ENCODE data around the gene PLA2G5.
"Not testable (repeated sequence)": the region's sequence is repeated elsewhere in the genome, so short reads cannot be mapped to it uniquely, and the experiment has no call there.

PLA2G5 gene, protein sequence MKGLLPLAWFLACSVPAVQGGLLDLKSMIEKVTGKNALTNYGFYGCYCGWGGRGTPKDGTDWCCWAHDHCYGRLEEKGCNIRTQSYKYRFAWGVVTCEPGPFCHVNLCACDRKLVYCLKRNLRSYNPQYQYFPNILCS

DNA sequence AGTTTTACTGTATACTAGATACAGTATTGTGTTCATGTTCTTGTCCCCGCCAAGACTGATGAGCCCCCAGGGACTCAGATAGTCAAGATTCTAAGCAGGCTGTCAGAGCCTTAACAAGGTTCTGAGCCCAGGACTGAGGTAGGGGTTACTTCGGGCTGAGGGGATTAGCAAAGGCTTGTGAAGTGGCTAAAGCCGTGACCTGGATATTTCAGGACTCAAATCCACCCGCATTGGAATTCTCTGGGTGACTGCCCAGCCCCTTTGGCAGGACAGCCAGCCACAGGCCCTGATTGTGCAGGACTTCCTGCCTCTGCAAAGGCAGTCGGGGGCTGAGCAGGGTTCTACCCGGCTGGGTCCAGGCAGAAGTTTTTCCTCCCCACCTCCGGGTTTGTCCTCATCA, at the start of gene PLA2G5:
Gene PLA2G5, plus strand, starts transcription at position 321 of the 400 bp plus-strand sequence. CDS start 14,637 bp downstream, outside the sequence.
- no peaks in the 10 kb centered on the region for H3K27me3 ChIP-seq (replicated peaks; ENCODE audit: control insufficient read depth, insufficient read depth, low read length)
- peak within 1 kb of the TSS; percentile 65 for H3K4me3 ChIP-seq (ENCODE audit: low read length)
- no peaks in the 10 kb centered on the region for H3K36me3 ChIP-seq (ENCODE audit: control insufficient read depth, insufficient read depth, low read length, severe bottlenecking)
- no peaks in the 10 kb centered on the region for H3K9me3 ChIP-seq (ENCODE audit: control insufficient read depth, low read length)
- H3K9ac ChIP-seq (ENCODE audit: low read length), result peak within 1 kb of the TSS; percentile 65
- peaks cover 42% of the 10 kb centered on the region for H3K4me1 ChIP-seq (ENCODE audit: control insufficient read depth, insufficient read depth, low read length)
- peak; percentile 9 for DNase-seq (ENCODE audit: low read depth)

DNA sequence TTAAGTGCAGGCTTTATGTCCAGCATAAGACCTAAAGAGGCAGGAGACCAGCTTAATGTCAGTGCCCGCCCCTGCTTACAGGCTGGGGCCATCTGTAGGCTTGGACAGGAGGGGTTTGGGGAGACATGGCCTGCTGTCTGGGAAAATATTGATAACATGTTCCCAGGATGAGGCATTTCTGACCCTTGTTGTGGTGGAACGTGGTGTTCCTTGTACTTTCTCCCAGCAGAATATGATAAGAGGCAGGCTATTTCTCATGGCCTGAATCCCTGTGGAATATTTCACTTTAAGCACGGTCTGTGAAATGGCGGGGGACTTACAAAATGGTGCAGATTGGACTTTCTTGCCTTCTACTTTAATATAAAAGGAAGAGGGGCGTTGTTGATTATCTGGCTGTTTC, 41.9 kb upstream of the PLA2G5 start:
- Histone ChIP-seq H3K36me3 (ENCODE audit: control insufficient read depth, insufficient read depth, low read length, severe bottlenecking) (no peaks in the 10 kb centered on the region), H3K4me1 (ENCODE audit: control insufficient read depth, insufficient read depth, low read length) (no peaks in the 10 kb centered on the region), H3K9ac (ENCODE audit: low read length) (no peak overlapping the region), H3K9me3 (ENCODE audit: control insufficient read depth, low read length) (peaks cover 17% of the 10 kb centered on the region), H3K4me3 (ENCODE audit: low read length) (no peak overlapping the region), H3K27me3 (replicated peaks; ENCODE audit: control insufficient read depth, insufficient read depth, low read length) (peaks cover 20% of the 10 kb centered on the region)
- DNase-seq (ENCODE audit: low read depth), result no peak

DNA sequence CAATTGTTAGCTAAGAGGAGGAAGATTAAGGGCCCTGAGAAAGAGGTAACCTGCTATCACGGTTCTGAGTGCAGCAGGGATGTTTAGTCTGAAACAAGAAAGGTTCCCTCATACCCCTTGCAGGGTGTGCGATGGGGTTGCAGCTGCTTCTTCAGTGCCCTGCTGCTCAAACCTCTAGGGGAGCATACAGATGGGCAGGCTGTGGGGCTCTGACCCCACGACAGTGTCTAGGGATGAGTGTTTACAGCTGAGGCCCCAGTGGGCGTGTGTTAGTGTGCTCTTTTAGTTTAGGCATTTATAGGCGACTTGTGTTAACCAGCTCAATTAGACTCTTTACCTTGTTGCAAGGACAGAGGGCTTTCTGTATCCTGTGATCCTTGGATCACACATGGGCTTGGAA, 41.3 kb upstream of the PLA2G5 start:
- DNase-seq (ENCODE audit: low read depth), result no peak
- Histone ChIP-seq H3K4me3 (ENCODE audit: low read length) (no peak overlapping the region), H3K9me3 (ENCODE audit: control insufficient read depth, low read length) (peaks cover 13% of the 10 kb centered on the region), H3K4me1 (ENCODE audit: control insufficient read depth, insufficient read depth, low read length) (no peaks in the 10 kb centered on the region), H3K9ac (ENCODE audit: low read length) (no peak overlapping the region), H3K36me3 (ENCODE audit: control insufficient read depth, insufficient read depth, low read length, severe bottlenecking) (no peaks in the 10 kb centered on the region), H3K27me3 (replicated peaks; ENCODE audit: control insufficient read depth, insufficient read depth, low read length) (peaks cover 20% of the 10 kb centered on the region)

DNA sequence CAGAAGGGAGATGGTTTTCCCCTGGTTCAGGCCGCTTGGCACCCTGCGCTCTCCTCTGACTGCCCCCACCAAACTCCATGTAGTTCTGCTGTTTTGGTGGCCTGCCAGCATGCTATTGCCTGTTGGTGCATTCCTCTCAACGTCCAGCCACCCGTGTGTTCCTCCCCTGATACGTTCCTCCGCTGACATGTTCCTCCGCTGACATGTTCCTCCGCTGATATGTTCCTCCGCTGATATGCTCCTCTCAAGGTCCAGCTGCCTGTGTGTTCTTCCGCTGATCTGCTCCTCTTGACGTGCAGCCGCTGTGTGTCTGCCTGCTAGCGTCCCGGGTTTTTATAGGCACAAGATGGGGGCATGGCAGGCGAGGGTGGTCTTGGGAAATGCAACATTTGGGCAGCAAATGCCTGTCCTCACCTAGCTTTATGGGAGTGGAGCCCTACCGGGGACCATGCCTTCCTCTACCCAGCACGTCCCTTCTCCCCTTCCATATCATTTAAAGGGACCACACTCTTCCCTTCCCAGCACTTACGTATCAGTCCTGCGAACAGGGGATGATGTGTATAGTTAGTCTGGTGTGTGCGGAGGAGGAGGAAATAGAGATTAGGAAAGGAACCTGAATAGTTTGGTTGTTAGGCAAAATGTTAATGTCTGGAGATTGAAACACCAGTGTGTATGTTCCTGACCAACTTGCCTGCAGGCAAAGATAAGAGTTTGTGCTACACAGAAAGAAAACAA, 40.6 kb upstream of the PLA2G5 start:
- Histone ChIP-seq H3K4me1 (ENCODE audit: control insufficient read depth, insufficient read depth, low read length) (no peaks in the 10 kb centered on the region), H3K4me3 (ENCODE audit: low read length) (no peak overlapping the region), H3K27me3 (replicated peaks; ENCODE audit: control insufficient read depth, insufficient read depth, low read length) (peaks cover 20% of the 10 kb centered on the region), H3K9me3 (ENCODE audit: control insufficient read depth, low read length) (peaks cover 7% of the 10 kb centered on the region), H3K9ac (ENCODE audit: low read length) (no peak overlapping the region), H3K36me3 (ENCODE audit: control insufficient read depth, insufficient read depth, low read length, severe bottlenecking) (no peaks in the 10 kb centered on the region)
- DNase-seq (ENCODE audit: low read depth), result no peak

DNA sequence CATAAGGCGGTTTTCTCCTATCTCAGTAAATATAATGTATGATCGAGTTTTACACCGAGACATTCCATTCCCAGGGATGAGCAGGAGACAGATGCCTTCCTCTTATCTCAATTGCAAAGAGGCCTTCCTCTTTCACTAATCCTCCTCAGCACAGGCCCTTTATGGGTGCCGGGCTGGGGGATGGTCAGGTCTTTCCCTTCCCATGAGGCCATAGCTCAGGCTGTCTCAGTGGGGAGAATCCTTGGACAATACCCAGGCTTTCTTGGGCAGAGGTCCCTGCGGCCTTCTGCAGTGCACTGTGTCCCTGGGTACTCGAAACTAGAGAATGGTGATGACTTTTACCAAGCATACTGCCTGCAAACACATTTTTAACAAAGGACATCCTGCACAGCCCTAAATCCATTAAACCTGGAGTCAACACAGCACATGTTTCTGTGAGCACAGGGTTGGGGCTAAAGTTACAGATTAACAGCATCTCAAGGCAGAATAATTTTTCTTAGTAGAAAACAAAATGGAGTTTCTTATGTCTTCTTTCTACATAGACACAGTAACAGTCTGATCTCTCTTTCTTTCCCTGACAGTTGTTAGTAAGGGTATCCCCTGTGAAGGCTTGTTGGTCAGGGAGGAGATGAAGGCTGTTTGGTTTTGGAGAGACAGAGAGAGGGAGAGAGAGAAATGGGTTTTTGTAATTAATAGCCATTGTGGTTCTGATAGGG, 39.4 kb upstream of the PLA2G5 start:
- H3K36me3 ChIP-seq (ENCODE audit: control insufficient read depth, insufficient read depth, low read length, severe bottlenecking); DNase-seq (ENCODE audit: low read depth); H3K4me1 ChIP-seq (ENCODE audit: control insufficient read depth, insufficient read depth, low read length); H3K4me3 ChIP-seq (ENCODE audit: low read length); H3K9ac ChIP-seq (ENCODE audit: low read length): not testable (repeated sequence)
- Histone ChIP-seq H3K9me3 (ENCODE audit: control insufficient read depth, low read length) (peaks cover 16% of the 10 kb centered on the region), H3K27me3 (replicated peaks; ENCODE audit: control insufficient read depth, insufficient read depth, low read length) (peaks cover 20% of the 10 kb centered on the region)

DNA sequence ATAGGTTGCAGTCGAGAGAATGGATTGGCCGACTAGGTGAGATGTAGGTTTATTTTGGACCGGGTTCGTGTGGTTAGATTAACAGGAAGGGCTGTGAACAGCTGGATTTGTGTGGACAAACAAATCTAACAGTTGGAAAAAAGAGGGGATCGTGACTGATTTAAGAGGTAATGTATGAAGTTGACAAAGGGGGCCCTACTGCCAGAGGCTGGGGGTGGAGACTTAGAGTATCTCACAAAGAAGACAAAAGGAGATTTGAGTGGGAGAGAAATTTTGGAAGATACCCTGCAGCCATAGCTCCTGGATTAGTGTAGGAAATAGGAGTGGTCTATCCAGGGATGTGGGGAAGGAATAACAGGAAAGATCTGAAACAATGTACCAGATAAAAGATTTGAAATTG, 38.8 kb upstream of the PLA2G5 start:
- Histone ChIP-seq H3K27me3 (replicated peaks; ENCODE audit: control insufficient read depth, insufficient read depth, low read length) (peaks cover 20% of the 10 kb centered on the region), H3K9me3 (ENCODE audit: control insufficient read depth, low read length) (peaks cover 21% of the 10 kb centered on the region), H3K4me1 (ENCODE audit: control insufficient read depth, insufficient read depth, low read length) (no peaks in the 10 kb centered on the region), H3K9ac (ENCODE audit: low read length) (no peak overlapping the region), H3K36me3 (ENCODE audit: control insufficient read depth, insufficient read depth, low read length, severe bottlenecking) (no peaks in the 10 kb centered on the region), H3K4me3 (ENCODE audit: low read length) (no peak overlapping the region)
- DNase-seq (ENCODE audit: low read depth), result no peak

DNA sequence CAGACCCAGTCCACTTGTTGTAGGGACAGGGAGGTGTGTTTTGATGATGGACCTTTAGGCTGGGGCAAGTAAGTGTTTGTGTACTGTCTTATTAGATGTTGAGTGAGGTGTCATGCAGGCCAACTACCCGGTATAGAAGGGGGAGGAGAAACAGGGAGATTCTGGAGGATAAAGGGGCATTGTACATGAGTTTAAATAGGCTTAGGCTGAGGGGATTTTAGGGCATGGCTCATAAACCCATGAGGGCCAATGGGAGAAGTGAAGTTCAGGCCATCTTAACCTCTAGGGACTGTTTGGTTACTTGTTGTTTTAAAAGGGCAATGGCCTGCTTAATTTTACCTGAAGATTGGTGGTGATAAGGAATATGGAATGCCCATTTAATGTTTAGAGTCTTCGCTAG, 38.2 kb upstream of the PLA2G5 start:
- H3K36me3 ChIP-seq (ENCODE audit: control insufficient read depth, insufficient read depth, low read length, severe bottlenecking), result no peaks in the 10 kb centered on the region
- no peak for DNase-seq (ENCODE audit: low read depth)
- no peak overlapping the region for H3K4me3 ChIP-seq (ENCODE audit: low read length)
- H3K4me1 ChIP-seq (ENCODE audit: control insufficient read depth, insufficient read depth, low read length), result no peaks in the 10 kb centered on the region
- peaks cover 21% of the 10 kb centered on the region for H3K9me3 ChIP-seq (ENCODE audit: control insufficient read depth, low read length)
- H3K9ac ChIP-seq (ENCODE audit: low read length), result no peak overlapping the region
- peaks cover 20% of the 10 kb centered on the region for H3K27me3 ChIP-seq (replicated peaks; ENCODE audit: control insufficient read depth, insufficient read depth, low read length)

DNA sequence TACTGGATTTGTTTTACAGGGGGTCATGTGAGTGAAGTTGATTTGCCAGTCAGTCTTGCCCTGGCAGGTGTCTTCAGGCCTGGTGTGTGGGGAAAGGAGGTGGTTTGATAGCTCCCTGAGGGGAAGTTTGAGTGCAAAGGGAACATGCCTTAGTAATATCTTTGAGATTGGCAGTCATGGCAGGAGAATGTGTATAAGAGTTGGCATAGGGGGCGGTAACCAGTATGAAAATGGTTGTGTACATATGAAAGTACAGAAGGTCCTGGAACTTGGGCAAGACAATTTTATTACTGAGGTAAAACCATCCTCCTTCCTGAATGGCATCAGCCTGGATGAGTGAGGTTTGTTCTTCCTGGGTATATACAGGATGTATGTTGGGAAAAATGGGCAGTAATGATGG, 37.6 kb upstream of the PLA2G5 start:
- Histone ChIP-seq H3K36me3 (ENCODE audit: control insufficient read depth, insufficient read depth, low read length, severe bottlenecking) (no peaks in the 10 kb centered on the region), H3K4me3 (ENCODE audit: low read length) (no peak overlapping the region), H3K4me1 (ENCODE audit: control insufficient read depth, insufficient read depth, low read length) (no peaks in the 10 kb centered on the region), H3K27me3 (replicated peaks; ENCODE audit: control insufficient read depth, insufficient read depth, low read length) (peaks cover 20% of the 10 kb centered on the region), H3K9me3 (ENCODE audit: control insufficient read depth, low read length) (peaks cover 15% of the 10 kb centered on the region), H3K9ac (ENCODE audit: low read length) (no peak overlapping the region)
- no peak for DNase-seq (ENCODE audit: low read depth)

DNA sequence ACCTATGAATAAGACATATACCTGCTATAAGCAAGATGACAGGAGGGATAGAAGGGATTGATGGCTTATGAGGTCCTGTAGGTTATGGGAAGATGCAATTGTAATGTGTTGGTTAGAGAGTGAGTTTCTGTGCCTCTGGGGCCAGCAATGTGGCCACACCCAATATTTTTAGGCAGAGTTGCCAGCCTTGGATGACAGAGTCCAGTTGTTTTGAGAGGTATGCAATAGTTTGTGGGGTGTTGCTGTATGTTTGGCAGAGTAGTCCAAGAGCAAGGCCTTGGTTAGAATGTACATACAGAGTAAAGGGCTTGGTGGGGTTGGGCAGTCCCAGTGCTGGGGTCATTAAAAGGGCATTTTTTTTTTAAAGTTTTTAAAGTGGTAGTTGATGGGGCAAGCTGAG, 36.6 kb upstream of the PLA2G5 start:
- Histone ChIP-seq H3K9me3 (ENCODE audit: control insufficient read depth, low read length) (peaks cover 15% of the 10 kb centered on the region), H3K36me3 (ENCODE audit: control insufficient read depth, insufficient read depth, low read length, severe bottlenecking) (no peaks in the 10 kb centered on the region), H3K4me1 (ENCODE audit: control insufficient read depth, insufficient read depth, low read length) (no peaks in the 10 kb centered on the region), H3K4me3 (ENCODE audit: low read length) (no peak overlapping the region), H3K9ac (ENCODE audit: low read length) (no peak overlapping the region), H3K27me3 (replicated peaks; ENCODE audit: control insufficient read depth, insufficient read depth, low read length) (peaks cover 15% of the 10 kb centered on the region)
- no peak for DNase-seq (ENCODE audit: low read depth)

DNA sequence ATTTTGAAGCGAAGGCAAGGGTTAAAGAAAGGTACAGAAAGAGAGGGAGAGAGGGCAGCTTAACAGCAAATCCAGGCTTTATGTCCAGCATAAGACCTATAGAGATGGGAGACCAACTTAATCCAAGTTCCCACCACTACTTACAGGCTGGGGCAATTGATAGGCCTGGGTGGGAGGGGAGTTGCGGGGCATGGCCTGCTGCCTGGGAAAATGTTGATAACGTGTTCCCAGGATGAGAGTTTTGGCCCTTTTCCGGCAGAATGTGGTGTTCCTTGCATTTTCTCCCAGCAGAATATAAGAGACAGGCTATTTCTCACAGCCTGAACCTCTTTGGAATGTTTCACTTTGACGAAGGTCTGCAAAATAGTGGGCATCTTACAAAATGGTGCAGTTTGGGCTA, 34.9 kb upstream of the PLA2G5 start:
- Histone ChIP-seq H3K27me3 (replicated peaks; ENCODE audit: control insufficient read depth, insufficient read depth, low read length) (peaks cover 4% of the 10 kb centered on the region), H3K4me3 (ENCODE audit: low read length) (no peak overlapping the region), H3K9ac (ENCODE audit: low read length) (no peak overlapping the region), H3K9me3 (ENCODE audit: control insufficient read depth, low read length) (peaks cover 18% of the 10 kb centered on the region), H3K36me3 (ENCODE audit: control insufficient read depth, insufficient read depth, low read length, severe bottlenecking) (no peaks in the 10 kb centered on the region), H3K4me1 (ENCODE audit: control insufficient read depth, insufficient read depth, low read length) (no peaks in the 10 kb centered on the region)
- DNase-seq (ENCODE audit: low read depth), result no peak

DNA sequence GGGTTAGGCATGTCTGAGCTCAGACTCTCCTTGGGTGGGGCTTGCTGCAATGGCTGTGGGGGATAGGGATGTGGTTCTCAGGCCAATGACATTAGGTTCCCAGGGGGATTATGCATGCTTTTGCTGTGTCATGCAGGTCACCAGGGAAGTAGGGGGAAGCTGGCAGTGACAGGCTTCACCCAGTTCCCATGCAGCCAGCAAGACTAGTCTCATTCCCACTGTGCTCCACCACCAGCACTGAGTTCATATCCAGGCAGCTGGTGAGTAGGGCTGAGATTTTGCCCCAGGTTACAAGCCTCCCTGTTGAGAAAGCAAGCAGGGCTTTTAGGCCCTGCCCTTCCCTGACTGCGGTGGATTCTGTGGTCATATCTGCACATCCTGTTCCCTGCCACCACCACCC, 32.1 kb upstream of the PLA2G5 start:
- no peak for DNase-seq (ENCODE audit: low read depth)
- Histone ChIP-seq H3K4me1 (ENCODE audit: control insufficient read depth, insufficient read depth, low read length) (no peaks in the 10 kb centered on the region), H3K36me3 (ENCODE audit: control insufficient read depth, insufficient read depth, low read length, severe bottlenecking) (no peaks in the 10 kb centered on the region), H3K27me3 (replicated peaks; ENCODE audit: control insufficient read depth, insufficient read depth, low read length) (peaks cover 2% of the 10 kb centered on the region), H3K9ac (ENCODE audit: low read length) (no peak overlapping the region), H3K4me3 (ENCODE audit: low read length) (no peak overlapping the region), H3K9me3 (ENCODE audit: control insufficient read depth, low read length) (peaks cover 26% of the 10 kb centered on the region)

Measured in adipocyte (in vitro differentiated cells).